DMS 273 (cell line): ENCODE results near the gene MS4A18.

Experiments used
- DNase-seq: peaks from one replicate; lab custom pipeline; 2025; ENCODE audit not compliant: unreplicated experiment; lab: John Stamatoyannopoulos, UW

The MS4A18 gene

GRCh38 chr11:60785806-60786361 lies 61.4 kb downstream of the MS4A18 start:
- peak; percentile 20 for DNase-seq

DNA sequence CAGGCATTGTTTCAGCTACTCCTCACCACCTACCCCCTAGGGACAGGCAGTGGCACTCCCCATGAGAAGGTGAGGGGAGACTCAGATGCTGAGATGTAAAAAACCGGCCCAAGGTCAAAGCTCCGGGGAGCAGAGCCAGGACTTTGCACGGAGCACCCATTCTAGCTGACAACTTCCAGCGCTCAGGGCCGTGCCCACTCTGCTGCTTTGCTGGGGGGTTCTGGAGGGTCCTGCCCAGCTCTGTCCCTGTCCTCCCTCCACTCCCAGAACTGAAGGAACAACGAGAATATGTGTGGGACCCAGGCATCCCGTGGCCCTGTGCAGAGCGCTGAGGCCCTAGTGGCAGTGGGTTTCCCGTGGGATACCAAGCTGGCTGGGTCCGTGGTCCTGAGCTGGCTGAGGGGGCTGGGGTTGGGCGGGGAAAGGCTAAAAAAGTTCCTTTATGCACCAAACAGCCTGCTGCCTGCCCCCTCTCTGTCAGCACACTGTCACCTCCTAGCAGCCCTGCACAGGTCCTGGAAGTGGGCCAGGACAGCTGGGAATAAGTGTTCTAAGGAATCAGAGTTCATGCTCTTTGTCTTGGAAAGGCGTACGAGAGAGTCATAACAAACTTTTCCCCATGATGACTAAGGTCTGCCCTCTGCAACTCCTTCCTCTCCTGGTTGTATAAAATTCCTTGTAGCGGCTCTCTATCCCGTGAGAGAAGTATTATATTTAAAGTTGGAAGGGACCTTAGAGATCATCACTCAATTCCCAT lies 62.5 kb downstream of the MS4A18 start:
- DNase-seq: peak; percentile 71

DNA sequence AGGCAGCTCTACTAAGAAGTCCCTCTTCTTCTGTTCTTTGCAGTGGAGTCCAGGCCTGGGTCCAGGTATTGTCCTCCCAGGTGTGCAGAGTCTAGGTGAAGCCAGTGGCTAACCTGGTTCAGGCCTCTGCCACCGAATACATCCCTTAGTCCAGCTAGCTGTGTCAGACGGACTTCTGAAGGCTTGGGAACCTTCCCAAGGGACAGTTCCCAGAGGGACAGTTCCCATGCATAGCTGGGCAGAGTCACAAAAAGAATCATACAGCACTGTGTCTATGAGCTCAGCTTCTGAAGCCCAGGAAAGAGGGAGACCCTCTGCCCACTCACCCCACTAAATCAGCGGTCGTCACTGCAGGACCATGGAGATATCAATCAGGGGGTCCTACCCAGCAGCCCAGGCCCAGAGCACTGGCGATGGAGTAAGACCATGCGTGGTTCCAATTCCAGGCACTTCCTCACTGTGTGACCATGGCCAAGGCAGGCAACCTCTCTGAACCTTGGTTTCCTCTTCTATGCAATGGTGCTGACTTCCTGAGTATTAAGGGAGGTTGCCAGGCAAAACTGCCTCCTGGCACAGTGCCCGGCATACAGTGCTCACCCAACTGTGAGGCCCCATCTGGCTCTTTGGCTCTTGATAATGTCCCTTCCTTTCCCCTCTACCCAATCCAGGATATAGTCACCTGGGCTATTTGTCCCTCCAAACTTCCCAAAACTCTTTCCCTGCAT lies 64.0 kb downstream of the MS4A18 start:
- DNase-seq: peak; percentile 92

DNA sequence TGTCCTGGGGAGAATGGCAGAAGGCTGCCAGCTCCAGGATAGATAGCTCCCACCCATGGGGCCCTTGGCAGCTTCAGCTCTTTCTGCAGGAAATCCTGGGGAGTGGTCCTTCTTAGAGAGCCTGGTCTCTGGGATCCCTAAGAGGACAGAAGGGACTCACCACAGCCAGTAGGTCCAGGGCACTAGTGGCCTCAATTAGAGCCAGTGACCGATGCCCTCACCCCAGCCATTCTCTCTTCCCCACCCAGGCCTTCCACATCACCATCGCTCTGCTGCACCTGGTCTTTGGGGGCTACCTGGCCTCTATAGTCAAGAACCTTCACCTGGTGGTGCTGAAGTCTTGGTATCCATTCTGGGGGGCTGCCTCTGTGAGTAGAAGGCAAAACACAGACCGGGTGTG lies 66.2 kb downstream of the MS4A18 start:
- no peak for DNase-seq

- DNase-seq: no peak
Observed at GRCh38 chr11:60791153-60791933, 66.8 kb downstream of the MS4A18 start.

DNA sequence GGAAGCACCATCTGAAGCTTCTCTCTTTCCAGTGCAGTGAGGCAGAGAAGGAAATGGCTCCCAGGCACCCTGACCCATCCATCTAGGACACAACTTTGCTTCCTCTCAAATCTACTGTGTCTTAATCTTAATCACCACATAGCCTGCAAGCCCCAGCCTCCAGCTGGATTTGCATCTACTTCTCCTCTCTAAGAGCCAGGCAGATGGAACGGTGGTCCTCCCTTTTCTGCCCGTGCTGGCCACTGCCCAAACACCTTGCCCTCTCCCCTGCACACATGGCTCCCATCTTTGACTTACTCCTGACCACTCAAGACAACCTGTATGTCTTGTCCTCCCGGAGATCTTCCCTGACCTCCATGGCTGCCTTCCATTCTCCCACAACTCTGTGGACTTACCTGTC lies 68.0 kb downstream of the MS4A18 start:
- DNase-seq: no peak
